HFFc6 (cell line): ENCODE data around the gene COA8. TPM values are rescaled to one million over a fixed set of nuclear protein-coding genes. Genes with fewer than 3 reads are reported as not detected.
A peak's percentile ranks its signal among the peaks of the same experiment; 100 is the strongest.

ENCODE experiments used
- DNase-seq: peaks from one replicate; pipeline ENCODE4 v3.0.0-alpha.2; 2018
- H3K27ac Mint-ChIP-seq: 2 replicates; pipeline ENCODE4 v1.8.0; 2020; ENCODE audit warnings: mild to moderate bottlenecking, mixed read lengths
- H3K27me3 Mint-ChIP-seq: 2 replicates; pipeline ENCODE4 v1.8.0; 2021; ENCODE audit warnings: mild to moderate bottlenecking, moderate library complexity, mixed read lengths; ENCODE audit not compliant: insufficient read depth
- H3K36me3 Mint-ChIP-seq: 2 replicates; pipeline ENCODE4 v1.8.0; 2021; ENCODE audit warnings: low read depth, mixed read lengths
- H3K4me1 Mint-ChIP-seq: 2 replicates; pipeline ENCODE4 v1.8.0; 2020; ENCODE audit warnings: low read depth, mixed read lengths
- H3K4me3 Mint-ChIP-seq: 2 replicates; pipeline ENCODE4 v1.8.0; 2020; ENCODE audit warnings: mild to moderate bottlenecking, moderate library complexity, mixed read lengths
- H3K9me3 Mint-ChIP-seq: 2 replicates; pipeline ENCODE4 v1.8.0; 2020; ENCODE audit warnings: mild to moderate bottlenecking, mixed read lengths
- CTCF ChIP-seq: fragments of 200-600 bp; sonication (generic); IDR thresholded peaks from 2 replicates; pipeline ENCODE4 v1.5.0; 2021; ENCODE audit warnings: antibody characterized with exemption, mild to moderate bottlenecking
- total RNA-seq, 6 experiments: library from RNA; stranded (reverse); fragmentation: NEBNext Ultra II Directional; extraction: Animal tissue kit (Norgen Biotek cat#: 25700); gene quantifications; 2 replicates in 1 of 6; 3 replicates in 5 of 6; pipeline ENCODE4 v1.2.3, GENCODE V29; 2021

Gene COA8
- total RNA-seq, 6 experiments from 2014 or later, result 38.7 to 54.8 (median 46.9) TPM

DNA sequence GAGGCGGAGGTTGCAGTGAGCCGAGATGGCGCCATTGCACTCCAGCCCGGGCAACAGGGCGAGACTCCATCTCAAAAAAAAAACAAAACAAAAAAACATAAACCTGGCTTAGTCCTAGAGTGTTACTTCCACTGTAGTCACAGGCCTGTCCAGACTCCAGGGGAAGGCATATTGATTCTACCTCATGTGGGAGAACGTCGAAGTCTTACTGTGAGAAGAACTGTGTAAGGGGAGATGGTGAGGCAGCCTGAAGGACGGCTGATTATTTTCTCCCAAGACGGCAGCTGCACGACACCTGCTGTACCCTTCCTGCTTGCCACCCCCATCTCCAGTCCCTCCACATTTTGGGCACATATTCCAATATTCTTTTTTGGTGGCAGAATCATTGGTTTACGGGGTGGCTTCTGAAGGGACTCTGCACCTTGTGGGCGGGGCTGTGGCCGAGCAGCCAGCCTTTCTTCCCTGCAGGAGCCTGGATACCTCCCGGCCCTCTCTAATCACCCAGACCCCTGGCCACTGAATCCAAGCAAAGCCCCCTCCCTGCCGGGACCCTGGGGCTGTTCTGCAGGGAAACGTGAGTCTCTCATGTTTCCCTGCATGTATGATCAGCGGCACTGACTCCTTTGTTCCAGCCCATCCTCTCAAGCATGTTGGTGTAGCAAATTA lies 54.0 kb downstream of the COA8 start:
- DNase-seq, result no peak
- no peak for TF ChIP-seq CTCF
- Mint-ChIP-seq H3K36me3 (peaks cover under 1% of the 10 kb centered on the region; the same call in 1 of the 2 replicates), H3K27ac (no peak overlapping the region), H3K4me3 (no peak overlapping the region), H3K27me3 (no peaks in the 10 kb centered on the region; the same call in 1 of the 2 replicates), H3K4me1 (peaks cover 7% of the 10 kb centered on the region; the same call in 1 of the 2 replicates), H3K9me3 (peaks cover 5% of the 10 kb centered on the region)

GRCh38 chr14:103619057-103619456 lies 56.3 kb downstream of the COA8 start:
- Mint-ChIP-seq H3K4me3 (no peak overlapping the region), H3K9me3 (no peaks in the 10 kb centered on the region), H3K4me1 (peaks cover 7% of the 10 kb centered on the region; the same call in 1 of the 2 replicates), H3K27ac (no peak overlapping the region), H3K36me3 (no peaks in the 10 kb centered on the region), H3K27me3 (no peaks in the 10 kb centered on the region; the same call in 1 of the 2 replicates)
- peak; percentile 40 for DNase-seq
- no peak for TF ChIP-seq CTCF

GRCh38 chr14:103621860-103622259 lies 59.1 kb downstream of the COA8 start:
- no peak overlapping the region for H3K27ac Mint-ChIP-seq
- no peaks in the 10 kb centered on the region for H3K9me3 Mint-ChIP-seq
- no peaks in the 10 kb centered on the region; the same call in 1 of the 2 replicates for H3K27me3 Mint-ChIP-seq
- peaks cover 33% of the 10 kb centered on the region for H3K4me1 Mint-ChIP-seq
- H3K4me3 Mint-ChIP-seq, result no peak overlapping the region
- no peak for DNase-seq
- TF ChIP-seq CTCF, result no peak
- H3K36me3 Mint-ChIP-seq, result no peaks in the 10 kb centered on the region

DNA sequence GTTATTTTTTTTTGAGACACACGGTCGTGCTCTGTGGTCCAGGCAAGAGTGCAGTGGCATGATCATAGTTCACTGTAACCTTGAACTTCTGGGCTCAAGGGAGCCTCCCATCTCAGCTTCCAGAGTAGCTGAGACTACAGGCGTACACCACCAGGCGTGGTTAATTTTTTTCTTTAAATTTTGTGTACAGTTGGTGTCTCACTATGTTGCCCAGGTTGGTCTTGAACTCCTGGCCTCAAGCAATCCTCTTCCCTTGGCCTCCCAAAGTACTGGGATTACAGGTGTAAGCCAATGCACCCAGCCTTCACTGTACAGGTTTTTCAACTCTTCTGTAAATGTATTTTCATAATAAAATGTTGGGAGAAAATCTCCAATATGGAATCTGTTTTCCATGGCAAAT lies 60.5 kb downstream of the COA8 start:
- no peaks in the 10 kb centered on the region for H3K9me3 Mint-ChIP-seq
- DNase-seq, result no peak
- no peaks in the 10 kb centered on the region; the same call in 1 of the 2 replicates for H3K27me3 Mint-ChIP-seq
- no peaks in the 10 kb centered on the region for H3K36me3 Mint-ChIP-seq
- TF ChIP-seq CTCF, result no peak
- peaks cover 48% of the 10 kb centered on the region for H3K4me1 Mint-ChIP-seq
- H3K27ac Mint-ChIP-seq, result no peak overlapping the region
- no peak overlapping the region for H3K4me3 Mint-ChIP-seq

- peaks cover 45% of the 10 kb centered on the region for H3K4me1 Mint-ChIP-seq
- no peaks in the 10 kb centered on the region for H3K9me3 Mint-ChIP-seq
- H3K4me3 Mint-ChIP-seq, result no peak overlapping the region
- 0 out of 2 replicates have a peak overlapping the region, but pooled peaks have one; percentile 16 for H3K27ac Mint-ChIP-seq
- TF ChIP-seq CTCF, result no peak
- H3K27me3 Mint-ChIP-seq, result no peaks in the 10 kb centered on the region; the same call in 1 of the 2 replicates
- H3K36me3 Mint-ChIP-seq, result no peaks in the 10 kb centered on the region
- no peak for DNase-seq
Measured at GRCh38 chr14:103623883-103624482, 61.2 kb downstream of the COA8 start.
